ENCODE measurements around the gene LPAR1. TPM values are rescaled to one million over a fixed set of nuclear protein-coding genes. Genes with fewer than 3 reads are reported as not detected.

LPAR1 gene
- total RNA-seq, 2 donors from 2014 or later = 5.0 to 5.9 TPM

GRCh38 chr9:110950041-110950645 lies 88.1 kb downstream of the LPAR1 start:
- Histone ChIP-seq H3K4me3 (ENCODE audit: low read length) (no peak overlapping the region), H3K9ac (ENCODE audit: extremely low read depth, low read length, poor library complexity, severe bottlenecking) (no peak overlapping the region), H3K9me3 (ENCODE audit: control insufficient read depth, low read length) (peaks cover 8% of the 10 kb centered on the region), H3K36me3 (ENCODE audit: control insufficient read depth, insufficient read depth, low read length) (no peaks in the 10 kb centered on the region), H3K27ac (ENCODE audit: low read depth, low read length) (no peak overlapping the region), H3K4me1 (ENCODE audit: control insufficient read depth, insufficient read depth, low read length) (no peaks in the 10 kb centered on the region), H3K27me3 (ENCODE audit: control insufficient read depth, insufficient read depth, low read length, poor library complexity, severe bottlenecking) (no peaks in the 10 kb centered on the region)
- Mint-ChIP-seq H3K36me3 (ENCODE audit: low read depth) (peaks cover 2% of the 10 kb centered on the region), H3K9me3 (no peaks in the 10 kb centered on the region), H3K4me1 (peaks cover 6% of the 10 kb centered on the region), H3K4me3 (no peak overlapping the region), H3K27ac (no peak overlapping the region), H3K27me3 (ENCODE audit: insufficient read depth) (no peaks in the 10 kb centered on the region)
- 93% methylated on average over 4 of the region's 4 CpGs; no CpG with 5 or more reads in 1 of the 2 experiments for WGBS, 2 experiments (ENCODE audit: insufficient coverage in 1 of 2, insufficient read length in 1 of 2)
- DNase-seq = no peak
- TF ChIP-seq, protein P1, sequence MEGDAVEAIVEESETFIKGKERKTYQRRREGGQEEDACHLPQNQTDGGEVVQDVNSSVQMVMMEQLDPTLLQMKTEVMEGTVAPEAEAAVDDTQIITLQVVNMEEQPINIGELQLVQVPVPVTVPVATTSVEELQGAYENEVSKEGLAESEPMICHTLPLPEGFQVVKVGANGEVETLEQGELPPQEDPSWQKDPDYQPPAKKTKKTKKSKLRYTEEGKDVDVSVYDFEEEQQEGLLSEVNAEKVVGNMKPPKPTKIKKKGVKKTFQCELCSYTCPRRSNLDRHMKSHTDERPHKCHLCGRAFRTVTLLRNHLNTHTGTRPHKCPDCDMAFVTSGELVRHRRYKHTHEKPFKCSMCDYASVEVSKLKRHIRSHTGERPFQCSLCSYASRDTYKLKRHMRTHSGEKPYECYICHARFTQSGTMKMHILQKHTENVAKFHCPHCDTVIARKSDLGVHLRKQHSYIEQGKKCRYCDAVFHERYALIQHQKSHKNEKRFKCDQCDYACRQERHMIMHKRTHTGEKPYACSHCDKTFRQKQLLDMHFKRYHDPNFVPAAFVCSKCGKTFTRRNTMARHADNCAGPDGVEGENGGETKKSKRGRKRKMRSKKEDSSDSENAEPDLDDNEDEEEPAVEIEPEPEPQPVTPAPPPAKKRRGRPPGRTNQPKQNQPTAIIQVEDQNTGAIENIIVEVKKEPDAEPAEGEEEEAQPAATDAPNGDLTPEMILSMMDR (conservative IDR thresholded peaks at IDR 0.05) = no peak

DNA sequence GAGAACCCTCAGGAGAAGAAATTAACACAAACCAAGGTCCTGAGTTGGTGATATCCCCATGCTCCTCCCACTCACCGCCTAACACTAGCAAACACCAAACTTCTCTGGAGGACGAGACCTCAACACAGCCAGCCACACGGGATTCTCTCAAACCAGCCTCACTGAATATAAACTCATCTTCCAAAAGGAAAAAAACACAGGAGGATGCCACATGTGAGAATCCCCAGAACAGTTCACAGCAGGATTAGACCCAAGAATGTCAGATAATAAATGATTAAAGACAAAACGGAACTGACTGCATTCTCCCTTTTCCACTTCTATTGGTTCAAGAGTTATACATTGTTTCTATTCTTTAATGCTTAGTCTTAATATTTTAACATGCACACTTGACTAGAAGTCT lies 89.2 kb downstream of the LPAR1 start:
- no peak overlapping the region for H3K27ac ChIP-seq (ENCODE audit: low read depth, low read length)

DNA sequence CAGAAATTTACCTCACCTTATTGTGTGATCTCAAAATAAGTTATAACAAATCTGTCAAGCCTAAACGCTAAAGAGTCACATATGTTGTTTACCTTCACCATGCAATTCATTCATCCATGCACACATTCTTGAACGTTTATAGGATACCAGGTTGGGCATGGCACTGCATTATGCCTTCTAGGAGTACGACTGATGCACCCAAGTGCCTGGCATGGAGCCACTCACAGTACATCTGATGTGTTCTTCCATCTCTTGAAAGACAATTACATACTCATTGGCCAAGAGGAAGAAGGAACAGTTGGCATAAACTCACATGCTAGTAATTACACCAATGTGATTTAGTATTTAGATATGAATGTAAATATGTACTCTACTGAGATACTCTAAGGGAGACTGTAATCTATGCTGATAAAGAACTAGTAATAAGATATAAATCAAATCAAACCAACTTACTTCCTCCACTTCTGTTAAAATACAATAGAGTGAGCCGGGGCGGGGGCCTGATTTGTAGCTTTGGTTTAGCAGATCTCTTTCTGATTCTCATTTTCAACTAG lies 90.7 kb downstream of the LPAR1 start:
- Mint-ChIP-seq H3K9me3 (no peaks in the 10 kb centered on the region), H3K27me3 (ENCODE audit: insufficient read depth) (no peaks in the 10 kb centered on the region), H3K27ac (no peak overlapping the region), H3K4me1 (peaks cover 6% of the 10 kb centered on the region), H3K4me3 (no peak overlapping the region), H3K36me3 (ENCODE audit: low read depth) (no peaks in the 10 kb centered on the region)
- 92 to 96% methylated on average over 3 to 5 of the region's 5 CpGs for WGBS, 2 experiments (ENCODE audit: insufficient coverage in 1 of 2, insufficient read length in 1 of 2)
- Histone ChIP-seq H3K36me3 (ENCODE audit: control insufficient read depth, insufficient read depth, low read length) (no peaks in the 10 kb centered on the region), H3K4me3 (ENCODE audit: low read length) (no peak overlapping the region), H3K9me3 (ENCODE audit: control insufficient read depth, low read length) (no peaks in the 10 kb centered on the region), H3K9ac (ENCODE audit: extremely low read depth, low read length, poor library complexity, severe bottlenecking) (no peak overlapping the region), H3K4me1 (ENCODE audit: control insufficient read depth, insufficient read depth, low read length) (no peaks in the 10 kb centered on the region), H3K27me3 (ENCODE audit: control insufficient read depth, insufficient read depth, low read length, poor library complexity, severe bottlenecking) (no peaks in the 10 kb centered on the region), H3K27ac (ENCODE audit: low read depth, low read length) (no peak overlapping the region)
- TF ChIP-seq, protein P1 (conservative IDR thresholded peaks at IDR 0.05) = no peak
- DNase-seq = no peak

More for the DNA sequence above, 89.2 kb downstream of the LPAR1 start:
- Mint-ChIP-seq H3K4me1 (peaks cover 6% of the 10 kb centered on the region), H3K4me3 (no peak overlapping the region), H3K9me3 (no peaks in the 10 kb centered on the region), H3K27me3 (ENCODE audit: insufficient read depth) (no peaks in the 10 kb centered on the region), H3K36me3 (ENCODE audit: low read depth) (no peaks in the 10 kb centered on the region), H3K27ac (no peak overlapping the region)
- no peaks in the 10 kb centered on the region for H3K4me1 ChIP-seq (ENCODE audit: control insufficient read depth, insufficient read depth, low read length)
- no peaks in the 10 kb centered on the region for H3K27me3 ChIP-seq (ENCODE audit: control insufficient read depth, insufficient read depth, low read length, poor library complexity, severe bottlenecking)
- H3K9ac ChIP-seq (ENCODE audit: extremely low read depth, low read length, poor library complexity, severe bottlenecking) = no peak overlapping the region
- H3K36me3 ChIP-seq (ENCODE audit: control insufficient read depth, insufficient read depth, low read length) = no peaks in the 10 kb centered on the region
- peaks cover 1% of the 10 kb centered on the region for H3K9me3 ChIP-seq (ENCODE audit: control insufficient read depth, low read length)
- no peak overlapping the region for H3K4me3 ChIP-seq (ENCODE audit: low read length)
- no peak for DNase-seq
- 60 to 97% methylated on average over 1 to 4 of the region's 4 CpGs for WGBS, 2 experiments (ENCODE audit: insufficient coverage in 1 of 2, insufficient read length in 1 of 2)
- TF ChIP-seq, protein P1 (conservative IDR thresholded peaks at IDR 0.05) = no peak

Data from endodermal cell (in vitro differentiated cells).